Esophagus muscularis mucosa (tissue), 4 donors: ENCODE measurements around the gene ZNF577.

ENCODE experiments used
- CTCF ChIP-seq, 3 experiments: fragments of 200-600 bp in 2 of 3; fragments of 450-650 bp in 1 of 3; sonication (generic) in 2 of 3; IDR thresholded peaks; one replicate each; pipeline ENCODE4 v1.5.1; 2017 to 2019; ENCODE audit warnings: antibody characterized with exemption in 3 of 3, mild to moderate bottlenecking in 2 of 3, moderate library complexity in 1 of 3
- EP300 ChIP-seq: sonication (generic); formaldehyde crosslinking; IDR thresholded peaks from one replicate; pipeline ENCODE4 v1.6.1; 2017; ENCODE audit warnings: antibody characterized with exemption
- POLR2A ChIP-seq: fragments of 450-650 bp; IDR thresholded peaks from one replicate; pipeline ENCODE4 v1.6.1; 2017; ENCODE audit warnings: antibody characterized with exemption, moderate library complexity, mild to moderate bottlenecking, low read depth
- POLR2AphosphoS5 ChIP-seq, 2 donors: sonication (generic); formaldehyde crosslinking; IDR thresholded peaks; one replicate each; pipeline ENCODE4 v1.6.1; 2017; ENCODE audit warnings: antibody characterized with exemption in 2 of 2

- TF ChIP-seq CTCF (IDR thresholded peaks at IDR 0.05) (no peak), POLR2AphosphoS5 (IDR thresholded peaks at IDR 0.05) (no peak), POLR2A (no peak), EP300 (no peak)
Measured at GRCh38 chr19:51901860-51902259, 14.1 kb upstream of the ZNF577 start.
